HepG2 (cell line): Measurements from ENCODE around the gene ERMP1. TPM values are rescaled to one million over a fixed set of nuclear protein-coding genes. Genes with fewer than 3 reads are reported as not detected.

Experiments
- ATAC-seq: fragments of 200-7000 bp; cut with Tn5 transposase; 3 replicates; pipeline ENCODE4 v1.9.1; 2020; ENCODE audit warnings: mild to moderate bottlenecking, moderate library complexity
- BruUV-seq: library from RNA; stranded (reverse); fragments of 400-500 nt; replicated peaks from 2 replicates; lab custom pipeline; 2021; lab: Mats Ljungman, UMichigan
- CTCF ChIA-PET: fragments of 300-600 bp; formaldehyde crosslinking; extraction: SDS; loops from one replicate; lab custom pipeline; 2021; ENCODE audit warnings: low total read pairs, inconsistent platforms, low intra/inter-chr PET ratio; lab: Yijun Ruan, JAX
- POLR2A ChIA-PET: fragments of 350-600 bp; sonication (Branson Sonifier 250); formaldehyde crosslinking; loops from one replicate; lab custom pipeline; 2020; ENCODE audit warnings: antibody characterized with exemption, inconsistent platforms; lab: Yijun Ruan, JAX
- DNase-seq: peaks from one replicate; pipeline ENCODE4 v3.0.0-alpha.2; 2015; ENCODE audit warnings: low spot score
- FAIRE-seq: peaks from 3 replicates; lab custom pipeline; 2011; peaks lifted over from hg19 to GRCh38; lab: Jason Lieb, UNC
- H2AFZ ChIP-seq: one replicate; pipeline ENCODE4 v1.6.1; 2011; ENCODE audit warnings: low read length, inconsistent platforms
- H3K27ac ChIP-seq: fragments of 300-600 bp; 3 replicates; pipeline ENCODE4 v1.8.0; 2011; ENCODE audit warnings: mixed run types, mild to moderate bottlenecking, mixed read lengths, low read length, inconsistent platforms; ENCODE audit not compliant: insufficient read depth; ENCODE audit errors: extremely low read length
- H3K27me3 ChIP-seq, 2 experiments: fragments of 200-600 bp in 1 of 2; 2 replicates in 1 of 2; 3 replicates in 1 of 2; pipeline versions ENCODE4 v1.6.0 to v1.8.0; 2011; ENCODE audit warnings: low read length in 2 of 2, mild to moderate bottlenecking in 2 of 2, moderate library complexity in 2 of 2, inconsistent platforms in 1 of 2; ENCODE audit not compliant: insufficient read depth in 2 of 2, control insufficient read depth in 1 of 2
- H3K36me3 ChIP-seq, 2 experiments: fragments of 200-600 bp in 1 of 2; replicated peaks in 1 of 2; 2 replicates in 1 of 2; 3 replicates in 1 of 2; pipeline versions ENCODE4 v1.5.1 to v1.8.0; 2011; ENCODE audit warnings: low read length in 2 of 2, inconsistent platforms in 1 of 2; ENCODE audit not compliant: insufficient read depth in 2 of 2, control insufficient read depth in 1 of 2
- H3K4me1 ChIP-seq: 2 replicates; pipeline ENCODE4 v1.5.1; 2012; ENCODE audit warnings: low read length, inconsistent platforms; ENCODE audit not compliant: insufficient read depth
- H3K4me2 ChIP-seq: 2 replicates; pipeline ENCODE4 v1.6.0; 2011; ENCODE audit warnings: low read depth, low read length, inconsistent platforms
- H3K4me3 ChIP-seq, 3 experiments: fragments of 200-600 bp in 1 of 3; sonication (generic), shearing (Covaris generic) in 1 of 3; replicated peaks in 1 of 3; 2 replicates each; pipeline ENCODE4 v1.5.1; 2011 to 2016; ENCODE audit warnings: low read length in 3 of 3, inconsistent platforms in 2 of 3, low read depth in 2 of 3, mild to moderate bottlenecking in 2 of 3, control low read depth in 1 of 3, mixed read lengths in 1 of 3; ENCODE audit not compliant: insufficient read depth in 1 of 3
- H3K79me2 ChIP-seq: one replicate; pipeline ENCODE4 v1.6.1; 2011; ENCODE audit warnings: low read length, inconsistent platforms; ENCODE audit not compliant: insufficient read depth
- H3K9ac ChIP-seq: 2 replicates; pipeline ENCODE4 v1.6.0; 2011; ENCODE audit warnings: mild to moderate bottlenecking, low read depth, low read length, inconsistent platforms; ENCODE audit not compliant: insufficient read depth
- H3K9me3 ChIP-seq: 2 replicates; pipeline ENCODE4 v1.5.1; 2012; ENCODE audit warnings: mild to moderate bottlenecking, low read length
- H4K20me1 ChIP-seq: 2 replicates; pipeline ENCODE4 v1.6.0; 2011; ENCODE audit warnings: inconsistent platforms, mild to moderate bottlenecking, low read length, moderate library complexity; ENCODE audit not compliant: insufficient read depth
- CREB3 ChIP-seq: sonication (generic); formaldehyde crosslinking; IDR thresholded peaks from 2 replicates; pipeline ENCODE4 v1.5.0; 2020; ENCODE audit warnings: missing genetic modification reagents
- DNMT1 ChIP-seq: sonication (generic); formaldehyde crosslinking; IDR thresholded peaks from 2 replicates; pipeline ENCODE4 v1.5.1; 2020; ENCODE audit warnings: mild to moderate bottlenecking, missing genetic modification reagents
- HNF4A ChIP-seq: sonication (generic); formaldehyde crosslinking; IDR thresholded peaks from 2 replicates; pipeline ENCODE4 v1.4.0; 2020; ENCODE audit warnings: missing genetic modification reagents
- KMT2B ChIP-seq: IDR thresholded peaks from 2 replicates; pipeline ENCODE4 v1.6.1; 2016; ENCODE audit warnings: missing genetic modification reagents, missing compliant biosample characterization
- MZF1 ChIP-seq: sonication (generic); formaldehyde crosslinking; IDR thresholded peaks from 2 replicates; pipeline ENCODE4 v1.8.1; 2023; ENCODE audit warnings: mild to moderate bottlenecking, missing genetic modification reagents, borderline replicate concordance
- PHB2 ChIP-seq: fragments of 450-650 bp; IDR thresholded peaks from 2 replicates; pipeline ENCODE4 v1.6.1; 2018; ENCODE audit not compliant: partially characterized antibody
- PLSCR1 ChIP-seq: sonication (generic); formaldehyde crosslinking; IDR thresholded peaks from 2 replicates; pipeline ENCODE4 v1.5.0; 2020; ENCODE audit warnings: missing genetic modification reagents, mild to moderate bottlenecking, borderline replicate concordance
- TFAP4 ChIP-seq: sonication (generic); IDR thresholded peaks from 2 replicates; pipeline ENCODE4 v1.6.1; 2016; ENCODE audit warnings: low read depth, borderline replicate concordance
- ZHX1 ChIP-seq: sonication (generic); formaldehyde crosslinking; IDR thresholded peaks from 2 replicates; pipeline ENCODE4 v1.8.1; 2022; ENCODE audit warnings: low read depth, mild to moderate bottlenecking, missing genetic modification reagents
- ZNF207 ChIP-seq: fragments of 450-650 bp; IDR thresholded peaks from 2 replicates; pipeline ENCODE4 v1.6.1; 2016; ENCODE audit warnings: antibody characterized with exemption, borderline replicate concordance
- ZNF546 ChIP-seq: sonication (generic); formaldehyde crosslinking; conservative IDR thresholded peaks from 2 replicates; pipeline ENCODE4 v1.8.1; 2023; ENCODE audit warnings: mild to moderate bottlenecking, missing genetic modification reagents
- ZSCAN12 ChIP-seq: sonication (generic); formaldehyde crosslinking; IDR thresholded peaks from 2 replicates; pipeline ENCODE4 v1.9.0; 2021; ENCODE audit warnings: mild to moderate bottlenecking, missing genetic modification reagents
- WGBS: methylation state at CpG from one replicate; pipeline ENCODE4 v1.1.6; 2017; ENCODE audit warnings: low lambda C conversion rate; 5-methylcytosine and 5-hydroxymethylcytosine counted together
- in situ Hi-C: cut with HindIII; loops from 2 replicates; pipeline ENCODE4 v1.10.0; 2017; ENCODE audit warnings: low pct_unique_long_range_greater_than_20kb; ENCODE audit not compliant: extremely low pct_ligation_motif_present
- intact Hi-C: fragments of 100-400 bp; cut with micrococcal nuclease; formaldehyde crosslinking; loops from one replicate; pipeline ENCODE4 v1.10.0; 2022; ENCODE audit not compliant: unreplicated experiment
- polyA plus RNA-seq, 8 experiments: library from polyadenylated mRNA; depleted of rRNA in 3 of 8; stranded (reverse) in 7 of 8; unstranded in 1 of 8; fragments of >200 nt; fragmentation: Illumina TruSeq in 4 of 8; extraction: Trizol in 4 of 8; gene quantifications; 2 replicates each; pipeline versions ENCODE4 v1.2.1 to v1.2.3, GENCODE V29; 2011 to 2016; ENCODE audit warnings: low read depth in 4 of 8, missing spikeins in 1 of 8, mixed read lengths in 1 of 8; ENCODE audit not compliant: insufficient read depth in 1 of 8
- total RNA-seq, 5 experiments: library from RNA; depleted of rRNA; stranded (reverse); fragments of >200 nt; fragmentation: Illumina TruSeq; extraction: Trizol; gene quantifications; 2 replicates each; pipeline ENCODE4 v1.2.3, GENCODE V29; 2016; ENCODE audit warnings: low read depth in 1 of 5
- TF ChIP-seq, protein P1 (sequence below): sonication (generic); formaldehyde crosslinking; IDR thresholded peaks from 2 replicates; pipeline ENCODE4 v1.4.0; 2020; ENCODE audit warnings: missing genetic modification reagents, low read depth, mild to moderate bottlenecking, borderline replicate concordance
- TF ChIP-seq, protein P2 (sequence below): IDR thresholded peaks from 2 replicates; pipeline ENCODE4 v1.6.1; 2012; ENCODE audit warnings: low read depth, low read length, improper control_type of control experiment

Gene ERMP1
- total and polyA plus RNA-seq, 2 of the 13 experiments (the other 11 are each of a cell fraction or from before 2014, with no cell fraction given) = 40.9 to 65.4 TPM

DNA sequence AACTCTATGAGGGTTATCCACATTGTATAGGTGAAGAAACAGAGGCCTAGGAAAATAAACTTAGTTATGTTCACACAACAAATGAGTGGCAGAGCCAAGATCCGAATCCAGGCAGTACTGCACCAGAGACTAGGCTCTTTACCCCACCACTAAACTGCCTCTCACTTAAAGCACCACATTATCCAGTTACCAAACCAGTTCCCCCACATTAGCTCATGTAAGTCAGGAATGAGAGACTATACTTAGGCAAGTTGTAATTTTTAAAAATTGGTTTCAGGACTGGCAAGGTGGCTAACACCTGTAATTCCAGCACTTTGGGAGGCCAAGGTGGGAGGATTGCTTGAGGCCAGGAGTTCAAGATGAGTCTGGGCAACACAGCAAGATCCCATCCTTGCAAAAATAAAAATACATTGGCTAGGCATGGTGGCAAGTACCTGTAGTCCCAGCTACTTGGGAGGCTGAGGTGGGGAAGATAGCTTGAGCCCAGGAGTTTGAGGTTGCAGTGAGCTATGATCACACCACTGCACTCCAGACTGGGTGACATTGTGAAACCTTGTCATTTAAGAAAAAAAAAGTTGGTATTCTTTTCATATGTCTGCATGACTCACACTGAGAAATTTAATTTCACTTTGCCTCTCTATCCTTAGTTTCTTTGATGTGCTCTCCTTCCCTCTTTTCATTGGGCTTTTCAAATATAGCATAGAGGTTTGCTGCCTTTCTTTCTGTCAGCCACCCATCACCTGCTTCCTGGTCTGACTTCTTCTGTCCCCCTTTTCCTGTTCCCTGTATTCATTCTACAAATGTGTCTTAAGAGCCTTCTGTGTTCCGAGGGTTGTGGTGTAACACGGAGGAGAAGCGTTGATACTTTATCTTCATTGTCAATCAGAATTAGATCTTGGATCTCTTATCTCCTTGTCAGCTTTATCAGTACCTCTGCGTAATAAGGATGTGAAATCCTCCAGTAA, 64.7 kb downstream of the ERMP1 start:
- Histone ChIP-seq H4K20me1 (no peaks in the 10 kb centered on the region), H3K9ac (no peak overlapping the region), H3K9me3 (no peaks in the 10 kb centered on the region), H3K36me3 (peaks cover 7 to 49% of the 10 kb centered on the region in 2 experiments), H3K4me1 (no peaks in the 10 kb centered on the region), H3K27me3 (no peaks in the 10 kb centered on the region), H3K4me3 (no peak overlapping the region), H3K4me2 (no peak overlapping the region), H2AFZ (no peak overlapping the region), H3K27ac (no peak overlapping the region), H3K79me2 (no peaks in the 10 kb centered on the region)
- no peak for DNase-seq
- no TSS peak for BruUV-seq
- no peak for TF ChIP-seq PHB2
- no peak for TF ChIP-seq KMT2B
- TF ChIP-seq ZSCAN12 (CRISPR knock-in tag) = no peak
- no peak for TF ChIP-seq TFAP4
- TF ChIP-seq, protein P1, sequence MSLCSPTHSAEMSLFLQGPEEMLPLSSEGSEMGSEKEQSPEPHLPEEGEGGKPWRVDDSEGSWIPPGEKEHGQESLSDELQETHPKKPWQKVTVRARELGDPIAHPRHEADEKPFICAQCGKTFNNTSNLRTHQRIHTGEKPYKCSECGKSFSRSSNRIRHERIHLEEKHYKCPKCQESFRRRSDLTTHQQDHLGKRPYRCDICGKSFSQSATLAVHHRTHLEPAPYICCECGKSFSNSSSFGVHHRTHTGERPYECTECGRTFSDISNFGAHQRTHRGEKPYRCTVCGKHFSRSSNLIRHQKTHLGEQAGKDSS (CRISPR knock-in tag) = no peak
- no peak for TF ChIP-seq CREB3 (CRISPR knock-in tag)
- no peak for TF ChIP-seq MZF1 (CRISPR knock-in tag)
- TF ChIP-seq DNMT1 = no peak
- no peak for TF ChIP-seq ZNF546
- no peak for TF ChIP-seq ZNF207
- TF ChIP-seq, protein P2, sequence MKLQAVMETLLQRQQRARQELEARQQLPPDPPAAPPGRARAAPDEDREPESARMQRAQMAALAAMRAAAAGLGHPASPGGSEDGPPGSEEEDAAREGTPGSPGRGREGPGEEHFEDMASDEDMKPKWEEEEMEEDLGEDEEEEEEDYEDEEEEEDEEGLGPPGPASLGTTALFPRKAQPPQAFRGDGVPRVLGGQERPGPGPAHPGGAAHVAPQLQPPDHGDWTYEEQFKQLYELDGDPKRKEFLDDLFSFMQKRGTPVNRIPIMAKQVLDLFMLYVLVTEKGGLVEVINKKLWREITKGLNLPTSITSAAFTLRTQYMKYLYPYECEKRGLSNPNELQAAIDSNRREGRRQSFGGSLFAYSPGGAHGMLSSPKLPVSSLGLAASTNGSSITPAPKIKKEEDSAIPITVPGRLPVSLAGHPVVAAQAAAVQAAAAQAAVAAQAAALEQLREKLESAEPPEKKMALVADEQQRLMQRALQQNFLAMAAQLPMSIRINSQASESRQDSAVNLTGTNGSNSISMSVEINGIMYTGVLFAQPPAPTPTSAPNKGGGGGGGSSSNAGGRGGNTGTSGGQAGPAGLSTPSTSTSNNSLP = no peak
- TF ChIP-seq HNF4A = no peak
- TF ChIP-seq PLSCR1 (CRISPR knock-in tag) = no peak
- TF ChIP-seq ZHX1 = no peak
- intact Hi-C loops = no loop called here
- ATAC-seq = no peak
- 98% methylated on average over 5 of the region's 5 CpGs for WGBS
- no peak for FAIRE-seq
- CTCF ChIA-PET = no interaction called here
- POLR2A ChIA-PET = no interaction called here
- in situ Hi-C loops = no loop called here
